Occipital lobe (tissue), 2 donors: ENCODE measurements around the gene DRC3. TPM values are rescaled to one million over a fixed set of nuclear protein-coding genes. Genes with fewer than 3 reads are reported as not detected.
"Not testable (repeated sequence)": the region's sequence is repeated elsewhere in the genome, so short reads cannot be mapped to it uniquely, and the experiment has no call there.

ENCODE experiments used
- DNase-seq: peaks from one replicate; lab custom pipeline; 2025; lab: John Stamatoyannopoulos, UW
- total RNA-seq: library from RNA; depleted of rRNA; stranded (reverse); fragments of >200 nt; gene quantifications from one replicate; pipeline ENCODE4 v1.2.3, GENCODE V29; 2014

Gene DRC3
- total RNA-seq, 1 donor from 2014 or later, result 2.0 TPM

DNA sequence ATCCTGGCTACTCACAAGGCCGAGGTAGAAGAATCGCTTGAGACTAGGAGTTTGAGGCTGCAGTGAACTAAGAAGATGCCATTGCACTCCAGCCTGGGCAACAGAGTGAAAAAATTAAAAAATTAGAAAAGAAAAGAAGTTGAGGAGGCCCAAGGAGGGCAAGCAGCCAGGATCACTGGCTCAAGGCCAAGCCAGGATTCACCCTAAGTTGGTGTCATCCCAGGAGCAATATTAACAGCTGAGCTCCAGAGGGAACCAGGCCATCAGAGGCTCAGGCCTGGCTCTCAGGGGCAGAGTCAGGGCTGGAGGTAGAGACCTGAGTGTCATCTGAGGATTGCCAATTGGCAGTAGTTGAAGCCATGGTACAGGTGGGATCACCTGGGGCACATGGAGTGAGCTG lies 20.7 kb downstream of the DRC3 start:
- DNase-seq, result no peak

DNA sequence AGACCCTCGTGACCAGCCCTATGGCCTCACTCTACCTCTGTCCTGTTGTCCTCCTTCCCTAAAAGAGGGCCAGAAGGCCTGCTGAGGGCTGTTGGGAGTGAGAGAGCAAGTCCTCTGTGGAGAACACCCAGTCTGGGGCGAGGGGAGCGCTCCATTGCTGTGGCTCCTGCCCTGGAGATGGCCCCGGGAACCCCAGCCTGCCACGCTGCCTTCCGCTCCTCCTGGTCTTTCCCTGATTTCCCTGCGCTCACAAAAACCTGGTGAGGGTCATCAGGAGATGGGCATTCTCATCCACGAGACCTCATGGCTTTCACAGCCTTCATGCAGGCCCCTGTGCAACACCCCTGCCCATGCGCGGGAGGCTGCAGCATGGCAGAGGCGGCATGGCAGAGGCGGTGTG lies 21.2 kb downstream of the DRC3 start:
- DNase-seq, result no peak

- no peak for DNase-seq
Observed at GRCh38 chr17:17994271-17995069, 21.8 kb downstream of the DRC3 start.

DNA sequence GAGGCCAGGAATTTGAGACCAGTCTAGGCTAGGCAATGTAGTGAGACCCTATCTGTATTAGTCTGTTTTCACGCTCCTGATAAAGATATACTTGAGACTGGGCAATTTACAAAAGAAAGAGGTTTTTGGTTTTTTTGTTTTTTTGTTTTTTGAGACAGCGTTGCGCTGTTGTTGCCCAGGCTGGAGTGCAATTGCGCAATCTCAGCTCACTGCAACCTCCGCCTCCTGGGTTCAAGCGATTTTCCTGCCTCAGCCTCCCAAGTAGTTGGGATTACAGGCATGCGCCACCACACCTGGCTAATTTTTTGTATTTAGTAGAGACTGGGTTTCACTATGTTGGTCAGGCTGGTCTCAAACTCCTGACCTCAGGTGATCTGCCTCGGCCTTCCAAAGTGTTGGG lies 23.2 kb downstream of the DRC3 start:
- not testable (repeated sequence) for DNase-seq

DNA sequence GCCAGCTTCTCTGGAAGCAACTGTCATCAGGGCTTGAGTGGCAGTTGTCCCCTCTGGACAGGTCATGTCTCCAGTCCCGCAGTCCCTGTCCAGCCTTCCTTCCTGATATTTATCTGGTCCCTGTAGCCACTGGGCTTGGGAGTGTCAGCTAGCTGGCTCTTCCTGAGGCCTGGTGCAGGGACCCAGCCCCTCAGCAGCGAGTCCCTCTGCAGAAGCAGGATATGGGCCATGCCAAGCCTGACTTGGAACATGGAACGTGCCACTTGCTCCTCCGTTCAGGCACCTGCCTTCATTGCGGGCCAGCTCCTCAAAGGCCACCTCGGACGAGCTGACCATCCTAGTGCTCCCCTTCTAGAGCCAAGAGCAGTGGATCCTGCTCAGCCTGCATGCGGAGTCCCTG lies 26.3 kb downstream of the DRC3 start:
- no peak for DNase-seq

- DNase-seq, result no peak
Observed at GRCh38 chr17:17999364-18000029, 26.8 kb downstream of the DRC3 start.

DNA sequence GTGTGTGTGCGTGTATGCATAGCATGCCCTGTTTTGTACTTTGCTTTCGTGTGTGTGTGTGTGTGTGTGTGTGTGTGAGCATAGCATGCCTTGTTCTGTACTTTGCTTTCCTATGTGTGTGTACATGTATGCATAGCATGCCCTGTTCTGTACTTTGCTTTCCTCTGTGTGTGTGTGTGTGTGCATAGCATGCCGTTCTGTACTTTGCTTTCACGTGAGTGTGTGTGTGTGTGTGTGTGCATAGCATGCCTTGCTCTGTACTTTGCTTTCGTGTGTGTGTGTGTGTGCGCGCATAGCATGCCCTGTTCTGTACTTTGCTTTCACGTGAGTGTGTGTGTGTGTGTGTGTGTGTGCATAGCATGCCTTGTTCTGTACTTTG lies 27.4 kb downstream of the DRC3 start:
- no peak for DNase-seq

GRCh38 chr17:18002171-18002570 lies 29.5 kb downstream of the DRC3 start:
- DNase-seq, result no peak

DNA sequence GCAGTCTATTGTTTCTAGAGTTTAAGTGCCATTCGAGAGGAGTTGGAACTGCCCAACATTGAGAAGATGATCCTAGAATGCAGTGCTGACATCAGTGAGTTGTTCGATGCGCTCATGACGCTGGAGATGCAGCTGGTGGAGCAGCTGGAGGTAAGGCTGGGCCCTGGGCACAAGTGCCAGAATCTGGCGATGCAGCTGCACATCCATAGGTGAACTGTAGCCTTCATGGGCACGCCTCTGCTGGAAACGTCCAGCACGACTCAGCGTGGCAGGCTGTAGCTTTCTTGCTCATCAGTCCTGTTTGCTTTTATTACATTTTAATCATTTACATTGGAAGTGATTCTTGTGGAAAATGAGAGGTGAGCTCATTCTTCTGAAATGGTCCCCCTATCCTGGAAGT lies 31.7 kb downstream of the DRC3 start:
- DNase-seq, result no peak

- no peak for DNase-seq
Observed at GRCh38 chr17:18004884-18005305, 32.2 kb downstream of the DRC3 start.

GRCh38 chr17:18005496-18005895 lies 32.8 kb downstream of the DRC3 start:
- no peak for DNase-seq

DNA sequence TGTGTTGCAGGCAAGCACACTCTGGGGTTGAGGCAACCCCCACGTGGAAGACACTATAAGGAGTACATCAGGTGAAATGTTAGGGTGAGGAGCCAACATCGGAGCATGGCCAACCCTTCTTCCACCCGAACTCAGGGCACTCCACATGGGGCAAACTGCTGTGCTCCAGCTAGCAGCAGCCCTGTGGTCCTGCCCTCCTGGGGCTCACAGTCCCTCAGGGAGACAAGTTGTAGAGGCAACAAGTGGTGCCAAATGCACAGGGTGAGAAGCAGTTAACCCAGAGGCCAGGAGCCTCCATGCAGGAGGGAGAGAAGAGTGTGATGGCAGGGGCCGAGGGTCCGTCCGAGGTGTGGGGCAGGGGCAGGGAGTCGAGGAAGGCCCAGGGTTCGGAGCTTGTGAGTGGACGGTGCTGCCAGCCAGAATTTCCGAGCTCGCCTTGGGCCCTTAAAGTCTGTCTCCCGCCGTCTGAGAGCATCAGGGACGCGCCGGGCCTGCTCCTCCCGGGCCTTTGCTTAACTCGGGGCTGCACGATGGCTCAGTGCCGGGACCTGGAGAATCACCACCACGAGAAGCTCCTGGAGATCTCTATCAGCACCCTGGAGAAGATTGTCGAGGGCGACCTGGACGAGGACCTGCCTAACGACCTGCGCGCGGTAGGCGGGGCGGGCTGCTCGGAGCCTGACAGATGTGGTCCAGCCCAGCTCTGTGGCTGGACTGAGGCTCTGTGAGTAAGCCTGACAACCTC lies 34.0 kb downstream of the DRC3 start:
- DNase-seq, result no peak

GRCh38 chr17:18008496-18009268 lies 36.0 kb downstream of the DRC3 start:
- no peak for DNase-seq

DNA sequence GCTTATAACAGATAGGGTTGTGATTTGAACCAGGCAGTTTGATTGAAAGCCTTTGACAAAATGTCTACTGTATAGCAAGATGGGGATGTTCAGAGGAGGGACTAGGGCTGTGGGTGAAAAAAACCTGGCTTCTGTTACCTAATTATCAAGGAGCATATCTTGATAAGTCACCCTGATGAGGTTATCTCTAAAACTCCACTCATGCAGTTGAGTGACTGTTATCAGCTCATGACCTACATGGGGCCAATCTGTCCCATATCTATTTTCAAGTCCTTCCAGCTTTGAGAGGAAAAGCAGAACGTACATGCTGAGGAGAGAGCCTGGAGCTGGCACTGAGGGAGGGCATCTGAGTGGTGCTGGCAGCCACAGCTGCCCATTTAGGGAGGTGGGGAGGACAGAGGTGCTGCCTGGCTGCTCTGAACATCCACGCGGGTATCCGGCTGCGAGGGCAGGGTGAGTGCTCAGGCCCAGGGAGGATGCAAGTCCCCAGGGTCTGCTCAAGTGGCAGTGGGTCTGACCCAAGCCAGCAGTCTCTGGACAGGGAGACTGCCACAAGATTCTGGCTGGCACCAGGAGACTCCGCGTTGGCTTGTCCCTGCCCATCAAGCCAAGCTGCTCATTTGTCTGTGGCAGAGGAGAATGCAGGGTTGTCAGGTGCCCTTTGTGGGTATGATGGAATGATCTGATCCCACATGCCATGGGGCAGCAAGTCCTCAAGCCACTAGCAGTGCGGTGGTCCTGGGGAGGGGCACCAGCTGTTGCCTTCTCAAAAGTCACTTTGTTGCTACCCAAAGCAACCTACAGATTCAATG lies 37.2 kb downstream of the DRC3 start:
- DNase-seq, result no peak

DNA sequence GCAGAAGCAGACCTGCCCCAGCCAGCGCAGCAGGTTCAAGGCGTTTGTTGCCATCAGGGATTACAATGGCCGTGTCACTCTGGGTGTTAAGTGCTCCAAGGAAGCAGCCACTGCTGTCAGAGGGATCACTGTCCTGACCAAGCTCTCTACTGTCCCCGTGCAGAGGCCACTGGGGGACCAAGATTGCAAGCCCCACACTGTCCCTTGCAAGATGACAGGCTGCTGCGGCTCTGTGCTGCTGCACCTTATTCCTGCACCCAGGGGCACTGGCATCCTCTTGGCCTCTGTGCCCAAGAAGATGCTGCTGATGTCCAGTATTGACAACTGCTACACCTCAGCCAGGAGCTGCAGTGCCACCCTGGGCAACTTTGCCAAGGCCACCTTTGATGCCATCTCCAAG lies 38.6 kb downstream of the DRC3 start:
- no peak for DNase-seq

DNA sequence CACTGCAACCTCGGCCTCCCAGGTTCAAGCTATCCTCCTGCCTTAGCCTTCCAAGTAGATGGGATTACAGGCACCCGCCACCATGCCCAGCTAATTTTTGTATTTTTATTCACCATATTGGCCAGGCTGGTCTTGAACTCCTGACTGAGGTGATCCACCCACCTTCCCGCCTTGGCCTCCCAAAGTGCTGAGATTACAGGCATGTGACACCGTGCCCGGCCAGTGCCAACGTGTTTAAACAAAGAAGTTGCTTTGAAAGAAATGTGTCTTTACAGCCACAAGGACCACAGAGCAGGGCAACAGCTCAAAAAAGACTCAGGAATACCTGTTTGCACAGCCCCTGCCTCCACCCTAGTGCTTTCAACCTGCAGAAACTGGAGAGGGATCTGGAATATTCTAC lies 41.3 kb downstream of the DRC3 start:
- no peak for DNase-seq

DNA sequence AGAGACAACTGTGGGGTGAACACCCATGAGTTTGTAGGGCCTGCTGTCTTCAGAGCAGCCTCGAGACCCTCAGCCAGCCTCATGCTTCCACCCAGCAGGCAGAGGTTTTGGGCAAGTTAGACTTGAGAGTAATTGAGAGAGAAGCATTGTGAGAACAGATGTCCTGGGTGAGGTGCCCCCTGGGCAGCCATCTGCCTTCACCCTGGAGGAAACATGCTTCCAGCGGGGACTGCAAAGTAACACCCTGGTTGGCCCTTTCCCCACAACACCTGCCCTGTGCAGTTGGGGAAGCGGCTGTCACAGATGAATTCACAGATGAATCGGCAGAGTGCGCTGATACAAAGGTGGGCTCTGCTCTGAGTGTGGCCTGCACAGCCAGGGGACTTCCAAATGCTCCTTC lies 42.9 kb downstream of the DRC3 start:
- DNase-seq, result no peak

GRCh38 chr17:18016426-18016825 lies 43.8 kb downstream of the DRC3 start:
- no peak for DNase-seq

DNA sequence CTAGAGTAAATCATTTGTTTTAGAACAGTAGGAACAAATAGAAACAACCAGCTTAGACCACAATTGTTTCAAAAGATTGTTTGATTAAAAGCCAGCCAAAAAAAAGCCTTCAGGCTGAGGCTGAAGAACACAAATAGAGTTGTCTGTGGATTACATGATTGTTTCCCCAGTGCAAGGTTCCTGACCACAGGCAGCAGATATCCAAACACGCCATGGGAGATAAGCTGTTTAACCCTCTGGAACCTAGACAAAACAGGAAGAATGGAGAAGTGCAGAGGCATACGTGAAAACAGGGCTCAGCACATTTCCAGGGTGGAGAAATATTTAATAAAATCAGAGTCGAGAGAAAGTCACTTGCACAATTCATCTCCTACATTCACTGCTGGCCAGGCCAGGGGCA lies 45.3 kb downstream of the DRC3 start:
- no peak for DNase-seq

- DNase-seq, result no peak
Observed at GRCh38 chr17:18018411-18018921, 45.8 kb downstream of the DRC3 start.

- DNase-seq, result no peak
Observed at GRCh38 chr17:18019838-18020154, 47.1 kb downstream of the DRC3 start.
